Fibroblast of lung (primary cell): ENCODE measurements around the gene GTF3C1. TPM values are rescaled to one million over a fixed set of nuclear protein-coding genes. Genes with fewer than 3 reads are reported as not detected.

Experiments used
- DNase-seq, 2 donors: peaks; one replicate each; pipeline versions ENCODE4 v3.0.0 to v3.0.0-alpha.2; 2010; ENCODE audit warnings: low read depth in 2 of 2
- H2AFZ ChIP-seq: 2 replicates; pipeline ENCODE4 v1.5.1; 2012; ENCODE audit warnings: low read length, control low read depth, inconsistent platforms
- H3K27ac ChIP-seq: 2 replicates; pipeline ENCODE4 v1.5.1; 2011; ENCODE audit warnings: low read length, control low read depth; ENCODE audit not compliant: insufficient read depth
- H3K27me3 ChIP-seq: 2 replicates; pipeline ENCODE4 v1.5.1; 2011; ENCODE audit warnings: mild to moderate bottlenecking, low read length; ENCODE audit not compliant: control insufficient read depth, insufficient read depth
- H3K36me3 ChIP-seq: 2 replicates; pipeline ENCODE4 v1.5.1; 2011; ENCODE audit warnings: low read length; ENCODE audit not compliant: control insufficient read depth, insufficient read depth
- H3K4me1 ChIP-seq: 2 replicates; pipeline ENCODE4 v1.5.1; 2011; ENCODE audit warnings: low read length; ENCODE audit not compliant: control insufficient read depth, insufficient read depth; ENCODE audit errors: extremely low read depth
- H3K4me2 ChIP-seq: 2 replicates; pipeline ENCODE4 v1.5.1; 2011; ENCODE audit warnings: low read length, control low read depth; ENCODE audit not compliant: insufficient read depth; ENCODE audit errors: extremely low read depth
- H3K4me3 ChIP-seq, 4 experiments: fragments of 200-600 bp in 1 of 4; sonication (generic) in 1 of 4; replicated peaks in 1 of 4; 2 replicates each; pipeline ENCODE4 v1.5.1; 2011 to 2016; ENCODE audit warnings: low read length in 4 of 4, low read depth in 3 of 4, mild to moderate bottlenecking in 3 of 4, control low read depth in 2 of 4, inconsistent platforms in 1 of 4, mixed read lengths in 1 of 4; ENCODE audit not compliant: insufficient read depth in 1 of 4; ENCODE audit errors: control extremely low read depth in 1 of 4
- H3K79me2 ChIP-seq: 2 replicates; pipeline ENCODE4 v1.5.1; 2012; ENCODE audit warnings: mild to moderate bottlenecking, low read length, inconsistent platforms; ENCODE audit not compliant: control insufficient read depth, insufficient read depth
- H3K9ac ChIP-seq: 2 replicates; pipeline ENCODE4 v1.5.1; 2011; ENCODE audit warnings: mild to moderate bottlenecking, low read length, control low read depth; ENCODE audit not compliant: insufficient read depth
- H3K9me3 ChIP-seq: 2 replicates; pipeline ENCODE4 v1.5.1; 2012; ENCODE audit warnings: low read depth, low read length; ENCODE audit not compliant: control insufficient read depth, insufficient read depth
- H4K20me1 ChIP-seq: 2 replicates; pipeline ENCODE4 v1.5.1; 2011; ENCODE audit warnings: low read length; ENCODE audit not compliant: control insufficient read depth, insufficient read depth; ENCODE audit errors: extremely low read depth
- EZH2 ChIP-seq: IDR thresholded peaks from 2 replicates; pipeline ENCODE4 v1.5.1; 2012; ENCODE audit warnings: low read length, control low read depth, mild to moderate bottlenecking; ENCODE audit errors: missing control alignments
- polyA plus RNA-seq, 2 donors: library from polyadenylated mRNA; depleted of rRNA in 1 of 2; stranded (reverse) in 1 of 2; unstranded in 1 of 2; fragments of >200 nt; gene quantifications; 2 replicates each; pipeline ENCODE4 v1.2.1, GENCODE V29; 2011 to 2012; ENCODE audit warnings: missing spikeins in 1 of 2
- total RNA-seq: library from RNA; depleted of rRNA; stranded (reverse); fragments of >200 nt; gene quantifications from 2 replicates; pipeline ENCODE4 v1.2.1, GENCODE V29; 2014
- TF ChIP-seq, protein P1 (sequence below), 2 donors: IDR thresholded peaks in 1 of 2; conservative IDR thresholded peaks in 1 of 2; 1 replicate in 1 of 2; 2 replicates in 1 of 2; pipeline ENCODE4 v1.5.1; 2011 to 2012; ENCODE audit warnings: low read length in 2 of 2, control low read depth in 1 of 2, inconsistent platforms in 1 of 2, low read depth in 1 of 2, mild to moderate bottlenecking in 1 of 2

The GTF3C1 gene
- total and polyA plus RNA-seq, 2 donors (not counting 1 experiment from before 2014, with no cell fraction given), result 20.1 to 75.3 TPM

DNA sequence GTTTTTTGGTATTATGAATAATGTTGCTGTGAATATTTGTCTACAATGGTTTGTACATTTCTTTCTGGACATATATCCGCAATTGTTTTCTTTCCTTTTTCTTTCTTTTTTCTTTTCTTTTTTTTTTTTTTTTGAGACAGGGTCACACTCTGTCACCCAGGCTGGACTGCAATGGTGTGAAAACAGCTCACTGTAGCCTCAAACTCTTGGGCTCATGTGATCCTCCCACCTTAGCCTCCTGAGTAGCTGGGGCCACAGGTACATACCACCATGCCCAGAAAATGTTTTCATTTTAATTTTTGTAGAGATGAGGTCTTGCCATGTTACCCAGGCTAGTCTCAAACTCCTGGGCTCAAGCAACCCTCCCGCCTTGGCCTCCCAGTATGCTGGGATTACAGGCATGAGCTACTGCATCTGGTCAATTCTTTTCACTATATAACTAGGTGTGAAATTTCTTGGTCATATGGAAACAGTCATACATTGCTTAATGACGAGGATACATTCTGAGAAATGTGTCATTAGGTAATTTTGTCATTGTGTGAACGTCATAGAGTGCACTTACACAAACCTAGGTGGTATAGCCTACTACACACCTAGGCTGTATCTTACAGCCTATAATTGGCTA is 132.6 kb downstream of the GTF3C1 start:
- Histone ChIP-seq H3K4me3 (no peak overlapping the region), H3K79me2 (no peaks in the 10 kb centered on the region), H3K9me3 (no peaks in the 10 kb centered on the region), H3K4me2 (no peak overlapping the region), H3K4me1 (no peaks in the 10 kb centered on the region), H3K27me3 (no peaks in the 10 kb centered on the region), H3K27ac (no peak overlapping the region), H2AFZ (no peak overlapping the region), H4K20me1 (no peaks in the 10 kb centered on the region), H3K9ac (no peak overlapping the region), H3K36me3 (no peaks in the 10 kb centered on the region)
- DNase-seq, result no peak
- no peak for TF ChIP-seq EZH2
- TF ChIP-seq, protein P1, sequence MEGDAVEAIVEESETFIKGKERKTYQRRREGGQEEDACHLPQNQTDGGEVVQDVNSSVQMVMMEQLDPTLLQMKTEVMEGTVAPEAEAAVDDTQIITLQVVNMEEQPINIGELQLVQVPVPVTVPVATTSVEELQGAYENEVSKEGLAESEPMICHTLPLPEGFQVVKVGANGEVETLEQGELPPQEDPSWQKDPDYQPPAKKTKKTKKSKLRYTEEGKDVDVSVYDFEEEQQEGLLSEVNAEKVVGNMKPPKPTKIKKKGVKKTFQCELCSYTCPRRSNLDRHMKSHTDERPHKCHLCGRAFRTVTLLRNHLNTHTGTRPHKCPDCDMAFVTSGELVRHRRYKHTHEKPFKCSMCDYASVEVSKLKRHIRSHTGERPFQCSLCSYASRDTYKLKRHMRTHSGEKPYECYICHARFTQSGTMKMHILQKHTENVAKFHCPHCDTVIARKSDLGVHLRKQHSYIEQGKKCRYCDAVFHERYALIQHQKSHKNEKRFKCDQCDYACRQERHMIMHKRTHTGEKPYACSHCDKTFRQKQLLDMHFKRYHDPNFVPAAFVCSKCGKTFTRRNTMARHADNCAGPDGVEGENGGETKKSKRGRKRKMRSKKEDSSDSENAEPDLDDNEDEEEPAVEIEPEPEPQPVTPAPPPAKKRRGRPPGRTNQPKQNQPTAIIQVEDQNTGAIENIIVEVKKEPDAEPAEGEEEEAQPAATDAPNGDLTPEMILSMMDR (conservative IDR thresholded peaks at IDR 0.05 in 1 of 2, IDR thresholded peaks at IDR 0.05 in 1 of 2; ENCODE audit: low read depth in 1 of 2, low read length in 2 of 2), result no peak

DNA sequence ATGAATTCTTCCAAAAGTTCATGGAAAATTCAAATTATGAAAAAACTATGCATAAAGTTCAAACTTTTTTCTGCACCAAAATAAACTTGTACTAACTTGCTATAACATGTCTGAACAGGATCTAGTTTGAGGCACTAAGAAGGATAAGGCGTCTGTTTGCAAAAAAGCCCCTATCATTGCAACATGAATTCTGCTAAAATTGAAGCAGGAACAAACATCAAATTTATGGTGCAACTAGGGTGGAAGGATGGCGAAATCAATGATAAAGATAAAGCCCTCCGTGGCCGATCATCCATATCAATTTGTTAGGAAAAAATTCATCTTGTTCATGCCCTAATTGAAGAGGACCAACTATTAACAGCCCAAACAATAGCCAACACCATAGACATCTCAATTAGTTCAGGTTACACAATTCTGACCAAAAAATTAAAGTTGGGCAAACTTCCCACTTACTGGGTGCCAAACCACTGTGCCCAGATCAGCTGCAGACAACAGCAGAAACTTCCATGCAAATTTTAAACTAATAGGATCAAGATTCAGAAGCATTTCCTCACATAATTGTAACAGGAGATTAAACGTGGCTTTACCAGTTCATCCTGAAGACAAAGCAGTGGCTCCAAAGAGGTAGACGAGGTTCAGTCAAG is 134.8 kb downstream of the GTF3C1 start:
- Histone ChIP-seq H3K27ac (no peak overlapping the region), H3K4me3 (no peak overlapping the region), H3K4me1 (no peaks in the 10 kb centered on the region), H3K27me3 (no peaks in the 10 kb centered on the region), H3K36me3 (no peaks in the 10 kb centered on the region), H3K9ac (no peak overlapping the region), H2AFZ (no peak overlapping the region), H3K9me3 (no peaks in the 10 kb centered on the region), H4K20me1 (no peaks in the 10 kb centered on the region), H3K4me2 (no peak overlapping the region), H3K79me2 (no peaks in the 10 kb centered on the region)
- no peak for DNase-seq
- TF ChIP-seq, protein P1 (conservative IDR thresholded peaks at IDR 0.05 in 1 of 2, IDR thresholded peaks at IDR 0.05 in 1 of 2; ENCODE audit: low read depth in 1 of 2, low read length in 2 of 2), result no peak
- TF ChIP-seq EZH2, result no peak

DNA sequence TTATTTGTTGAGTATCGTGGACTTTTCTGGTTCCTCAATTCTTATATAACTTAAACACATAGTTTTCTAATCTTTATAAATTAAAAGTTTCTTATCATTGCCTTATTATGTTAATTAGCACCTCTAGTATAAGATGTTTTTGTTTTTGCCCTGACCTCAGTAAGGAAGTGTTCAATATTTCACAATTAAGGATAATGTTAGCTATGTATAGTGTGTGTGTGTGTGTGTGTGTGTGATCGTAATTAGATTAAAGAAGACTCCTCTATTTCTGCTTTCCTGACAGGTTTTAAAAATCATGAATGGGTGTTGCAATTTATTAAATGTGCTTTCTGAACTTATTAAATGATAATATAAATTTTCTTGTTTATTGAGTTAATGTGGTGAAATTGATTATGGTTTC is 135.8 kb downstream of the GTF3C1 start:
- Histone ChIP-seq H3K4me1 (no peaks in the 10 kb centered on the region), H3K4me2 (no peak overlapping the region), H3K9me3 (no peaks in the 10 kb centered on the region), H4K20me1 (no peaks in the 10 kb centered on the region), H3K27me3 (no peaks in the 10 kb centered on the region), H3K79me2 (no peaks in the 10 kb centered on the region), H3K9ac (no peak overlapping the region), H3K4me3 (no peak overlapping the region), H3K36me3 (no peaks in the 10 kb centered on the region), H2AFZ (no peak overlapping the region), H3K27ac (no peak overlapping the region)
- TF ChIP-seq, protein P1 (conservative IDR thresholded peaks at IDR 0.05 in 1 of 2, IDR thresholded peaks at IDR 0.05 in 1 of 2; ENCODE audit: low read depth in 1 of 2, low read length in 2 of 2), result no peak
- TF ChIP-seq EZH2, result no peak
- no peak for DNase-seq
